K562 (cell line): ENCODE measurements around the gene CD40. TPM values are rescaled to one million over a fixed set of nuclear protein-coding genes. Genes with fewer than 3 reads are reported as not detected.

Experiments
- MAZ ChIP-seq, 2 experiments: fragments of 450-650 bp in 1 of 2; sonication (generic) in 1 of 2; formaldehyde crosslinking; IDR thresholded peaks in 1 of 2; conservative IDR thresholded peaks in 1 of 2; 2 replicates each; pipeline versions ENCODE4 v1.4.0 to v1.5.0; 2020; ENCODE audit warnings: mild to moderate bottlenecking in 1 of 2, missing genetic modification reagents in 1 of 2
- NFE2L1 ChIP-seq: fragments of 450-650 bp; IDR thresholded peaks from 2 replicates; pipeline ENCODE4 v1.6.1; 2016; ENCODE audit warnings: missing genetic modification characterization, low read depth, mild to moderate bottlenecking, missing compliant biosample characterization, moderate library complexity, borderline replicate concordance
- PTBP1 ChIP-seq: fragments of 200-400 bp; formaldehyde crosslinking; IDR thresholded peaks from 2 replicates; pipeline ENCODE4 v1.6.1; 2017; ENCODE audit warnings: low read depth, low read length
- RBM34 ChIP-seq: fragments of 200-400 bp; formaldehyde crosslinking; IDR thresholded peaks from 2 replicates; pipeline ENCODE4 v1.6.1; 2018; ENCODE audit warnings: low read length, borderline replicate concordance; ENCODE audit not compliant: insufficient read depth
- TAF1 ChIP-seq: IDR thresholded peaks from 2 replicates; pipeline ENCODE4 v1.6.1; 2011; ENCODE audit warnings: mild to moderate bottlenecking, low read length, moderate library complexity; ENCODE audit not compliant: insufficient read depth, control insufficient read depth, severe bottlenecking; ENCODE audit errors: extremely low read depth
- TCFL5 ChIP-seq: fragments of 250-450 bp; sonication (Bioruptor Pico); conservative IDR thresholded peaks from 2 replicates; pipeline ENCODE4 v1.6.1; 2021; ENCODE audit warnings: mild to moderate bottlenecking, moderate library complexity, matching md5 sums
- TFAP4 ChIP-seq: sonication (generic); formaldehyde crosslinking; IDR thresholded peaks from 2 replicates; pipeline ENCODE4 v1.8.0; 2022; ENCODE audit warnings: missing genetic modification reagents, mild to moderate bottlenecking, moderate library complexity, borderline replicate concordance
- USF1 ChIP-seq: sonication (generic); formaldehyde crosslinking; IDR thresholded peaks from 2 replicates; pipeline ENCODE4 v1.9.0; 2022; ENCODE audit warnings: mild to moderate bottlenecking, missing genetic modification reagents
- YY1 ChIP-seq, 3 experiments: IDR thresholded peaks; 2 replicates each; pipeline ENCODE4 v1.6.1; 2011; ENCODE audit warnings: low read length in 2 of 3, mild to moderate bottlenecking in 2 of 3, moderate library complexity in 2 of 3, borderline replicate concordance in 1 of 3, control low read depth in 1 of 3, low read depth in 1 of 3; ENCODE audit not compliant: insufficient read depth in 3 of 3, insufficient replicate concordance in 2 of 3, control insufficient read depth in 1 of 3, insufficient read length in 1 of 3; ENCODE audit errors: extremely low read depth in 1 of 3
- ZBTB2 ChIP-seq: fragments of 450-650 bp; IDR thresholded peaks from 2 replicates; pipeline ENCODE4 v1.6.1; 2016; ENCODE audit warnings: antibody characterized with exemption
- ZBTB40 ChIP-seq, 2 experiments: fragments of 450-650 bp in 1 of 2; sonication (generic) in 1 of 2; formaldehyde crosslinking in 1 of 2; IDR thresholded peaks; 2 replicates each; pipeline versions ENCODE4 v1.7.1 to v1.9.0; 2016 to 2022; ENCODE audit warnings: inconsistent platforms in 1 of 2, mild to moderate bottlenecking in 1 of 2, missing genetic modification reagents in 1 of 2
- ZNF232 ChIP-seq: sonication (generic); formaldehyde crosslinking; IDR thresholded peaks from 2 replicates; pipeline ENCODE4 v1.8.0; 2022; ENCODE audit warnings: mild to moderate bottlenecking, missing genetic modification reagents
- ZNF263 ChIP-seq: sonication (generic); formaldehyde crosslinking; IDR thresholded peaks from 2 replicates; pipeline ENCODE4 v1.8.0; 2022; ENCODE audit warnings: mild to moderate bottlenecking, missing genetic modification reagents, borderline replicate concordance
- ZNF274 ChIP-seq: IDR thresholded peaks from 2 replicates; pipeline ENCODE4 v1.6.1; 2011; ENCODE audit warnings: low read depth, mild to moderate bottlenecking, low read length, moderate library complexity, borderline replicate concordance
- polyA plus RNA-seq, 8 experiments: library from polyadenylated mRNA; depleted of rRNA in 4 of 8; stranded (reverse) in 5 of 8; unstranded in 3 of 8; fragments of >200 nt; fragmentation: Nextera tagmentation in 2 of 8; fragmentation: Illumina TruSeq in 1 of 8; extraction: Ambion mirVana in 2 of 8; extraction: Trizol in 1 of 8; gene quantifications; 2 replicates each; pipeline versions ENCODE4 v1.2.1 to v1.2.3, GENCODE V29; 2011 to 2014; ENCODE audit warnings: inconsistent platforms in 1 of 8, missing spikeins in 1 of 8
- total RNA-seq, 7 experiments: library from RNA; depleted of rRNA in 6 of 7; stranded (reverse); fragments of >200 nt in 6 of 7; fragmentation: Illumina TruSeq in 2 of 7; extraction: Trizol in 2 of 7; gene quantifications; 2 replicates each; pipeline versions ENCODE4 v1.2.1 to v1.2.3, GENCODE V29; 2011 to 2021; ENCODE audit warnings: low replicate concordance in 1 of 7

CD40 gene
- total and polyA plus RNA-seq, 9 of the 15 experiments (the other 6 are each of a cell fraction or from before 2014, with no cell fraction given) = 0.76 to 3.7 (median 1.6) TPM

GRCh38 chr20:46089167-46089416 lies 29.0 kb upstream of the CD40 start (continued):
- TF ChIP-seq ZNF274 (no peak), RBM34 (no peak), TAF1 (no peak), ZNF232 (CRISPR knock-in tag) (no peak), PTBP1 (no peak), ZBTB2 (no peak), NFE2L1 (no peak), USF1 (CRISPR knock-in tag) (0 out of 2 replicates have a peak, but pooled peaks have one; percentile 25), TFAP4 (CRISPR knock-in tag) (0 out of 2 replicates have a peak, but pooled peaks have one; percentile 27), ZBTB40 (IDR thresholded peaks at IDR 0.05) (0 out of 2 replicates have a peak, but pooled peaks have one; percentile 26), ZBTB40 (CRISPR knock-in tag; IDR thresholded peaks at IDR 0.05) (no peak), YY1 (IDR thresholded peaks at IDR 0.05; ENCODE audit: borderline replicate concordance in 1 of 3, control insufficient read depth in 1 of 3, extremely low read depth in 1 of 3, insufficient read depth in 3 of 3, insufficient read length in 1 of 3, insufficient replicate concordance in 2 of 3, low read depth in 1 of 3, low read length in 2 of 3) (no peak), ZNF263 (no peak), MAZ (CRISPR knock-in tag; conservative IDR thresholded peaks at IDR 0.05 in 1 of 2, IDR thresholded peaks at IDR 0.05 in 1 of 2) (no peak), TCFL5 (no peak)
